Parathyroid adenoma (tissue), 2 donors: ENCODE data around the gene TSPAN18.

Source experiments
- H2AFZ ChIP-seq: fragments of 300-600 bp; sonication (generic); one replicate; pipeline ENCODE4 v1.7.0; 2017; ENCODE audit warnings: antibody characterized with exemption, mild to moderate bottlenecking
- H3K27ac ChIP-seq: fragments of 300-600 bp; sonication (generic); one replicate; pipeline ENCODE4 v1.7.0; 2017
- H3K27me3 ChIP-seq: fragments of 300-600 bp; sonication (generic); one replicate; pipeline ENCODE4 v1.7.0; 2017; ENCODE audit warnings: low read length; ENCODE audit not compliant: control insufficient read depth, insufficient read depth
- H3K36me3 ChIP-seq: fragments of 300-600 bp; sonication (generic); one replicate; pipeline ENCODE4 v1.7.0; 2017; ENCODE audit warnings: low read length; ENCODE audit not compliant: control insufficient read depth, insufficient read depth
- H3K4me1 ChIP-seq: fragments of 300-600 bp; sonication (generic); one replicate; pipeline ENCODE4 v1.7.0; 2017; ENCODE audit warnings: control low read depth
- H3K4me2 ChIP-seq: fragments of 300-600 bp; sonication (generic); one replicate; pipeline ENCODE4 v1.7.0; 2017; ENCODE audit warnings: low read length
- H3K4me3 ChIP-seq: fragments of 300-600 bp; sonication (generic); one replicate; pipeline ENCODE4 v1.7.0; 2017; ENCODE audit warnings: low read depth, low read length
- H3K79me2 ChIP-seq: fragments of 300-600 bp; sonication (generic); one replicate; pipeline ENCODE4 v1.7.0; 2017; ENCODE audit warnings: control low read depth
- H3K9ac ChIP-seq: fragments of 300-600 bp; sonication (generic); one replicate; pipeline ENCODE4 v1.7.0; 2017; ENCODE audit warnings: mild to moderate bottlenecking
- H3K9me3 ChIP-seq: fragments of 300-600 bp; sonication (generic); one replicate; pipeline ENCODE4 v1.7.0; 2017; ENCODE audit warnings: low read length; ENCODE audit not compliant: control insufficient read depth
- TF ChIP-seq, protein P1 (sequence below): fragments of 300-600 bp; sonication (generic); IDR thresholded peaks from one replicate; pipeline ENCODE4 v1.7.0; 2017; ENCODE audit warnings: antibody characterized with exemption, mild to moderate bottlenecking
- donor health status: primary hyperparathyroidism.

Gene TSPAN18

DNA sequence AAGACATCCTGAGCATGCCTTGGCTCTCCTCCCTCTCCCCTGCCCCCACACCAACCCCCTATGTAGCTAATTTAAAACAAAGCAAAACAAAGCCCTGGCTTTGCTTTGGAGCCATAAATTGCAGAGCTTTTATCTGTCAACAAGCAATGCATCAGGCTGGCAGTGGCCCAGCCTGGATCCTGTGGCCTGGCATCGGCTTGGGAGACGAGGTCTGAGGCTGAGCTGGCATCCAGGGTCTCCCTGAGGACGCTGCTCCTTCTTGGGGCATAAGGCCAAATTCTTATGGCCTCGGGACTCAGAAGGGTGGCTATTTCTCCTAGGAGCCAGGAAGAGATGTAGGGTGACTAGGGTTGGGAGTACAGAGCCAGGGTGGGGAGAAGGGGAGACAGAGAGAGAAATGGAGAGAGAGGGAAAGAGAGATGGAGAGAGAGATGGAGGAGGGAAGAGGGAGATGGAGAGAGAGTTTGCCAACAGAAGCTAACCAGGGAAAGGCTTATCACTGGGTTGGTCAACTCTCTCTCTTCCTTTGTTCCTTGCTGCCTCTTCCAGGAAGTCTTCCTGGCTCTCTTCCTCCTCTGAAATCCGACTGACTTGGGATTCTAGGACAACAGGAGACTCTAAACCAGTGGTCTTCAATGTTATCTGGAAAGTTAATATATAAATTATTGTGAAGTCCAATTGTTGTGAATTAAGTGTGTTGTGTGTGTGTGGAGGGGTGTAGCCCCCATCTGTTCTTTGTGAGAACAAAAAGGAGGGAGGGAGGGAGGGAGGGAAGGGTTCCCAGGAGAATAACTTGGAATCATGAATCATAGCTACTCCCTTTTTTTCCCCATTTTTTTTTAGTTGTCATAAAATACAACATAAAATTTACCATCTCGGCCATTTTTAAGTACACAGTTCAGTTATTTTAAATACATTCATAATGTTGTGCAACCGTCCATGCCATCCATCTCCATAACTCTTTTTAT is 29.1 kb downstream of the TSPAN18 start:
- H2AFZ ChIP-seq, result no peak overlapping the region
- no peaks in the 10 kb centered on the region for H3K36me3 ChIP-seq
- H3K9ac ChIP-seq, result no peak overlapping the region
- no peaks in the 10 kb centered on the region for H3K27me3 ChIP-seq
- H3K4me1 ChIP-seq, result no peaks in the 10 kb centered on the region
- no peaks in the 10 kb centered on the region for H3K79me2 ChIP-seq
- TF ChIP-seq, protein P1, sequence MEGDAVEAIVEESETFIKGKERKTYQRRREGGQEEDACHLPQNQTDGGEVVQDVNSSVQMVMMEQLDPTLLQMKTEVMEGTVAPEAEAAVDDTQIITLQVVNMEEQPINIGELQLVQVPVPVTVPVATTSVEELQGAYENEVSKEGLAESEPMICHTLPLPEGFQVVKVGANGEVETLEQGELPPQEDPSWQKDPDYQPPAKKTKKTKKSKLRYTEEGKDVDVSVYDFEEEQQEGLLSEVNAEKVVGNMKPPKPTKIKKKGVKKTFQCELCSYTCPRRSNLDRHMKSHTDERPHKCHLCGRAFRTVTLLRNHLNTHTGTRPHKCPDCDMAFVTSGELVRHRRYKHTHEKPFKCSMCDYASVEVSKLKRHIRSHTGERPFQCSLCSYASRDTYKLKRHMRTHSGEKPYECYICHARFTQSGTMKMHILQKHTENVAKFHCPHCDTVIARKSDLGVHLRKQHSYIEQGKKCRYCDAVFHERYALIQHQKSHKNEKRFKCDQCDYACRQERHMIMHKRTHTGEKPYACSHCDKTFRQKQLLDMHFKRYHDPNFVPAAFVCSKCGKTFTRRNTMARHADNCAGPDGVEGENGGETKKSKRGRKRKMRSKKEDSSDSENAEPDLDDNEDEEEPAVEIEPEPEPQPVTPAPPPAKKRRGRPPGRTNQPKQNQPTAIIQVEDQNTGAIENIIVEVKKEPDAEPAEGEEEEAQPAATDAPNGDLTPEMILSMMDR, result no peak
- H3K27ac ChIP-seq, result no peak overlapping the region
- no peaks in the 10 kb centered on the region for H3K9me3 ChIP-seq
- no peak overlapping the region for H3K4me2 ChIP-seq
- no peak overlapping the region for H3K4me3 ChIP-seq

DNA sequence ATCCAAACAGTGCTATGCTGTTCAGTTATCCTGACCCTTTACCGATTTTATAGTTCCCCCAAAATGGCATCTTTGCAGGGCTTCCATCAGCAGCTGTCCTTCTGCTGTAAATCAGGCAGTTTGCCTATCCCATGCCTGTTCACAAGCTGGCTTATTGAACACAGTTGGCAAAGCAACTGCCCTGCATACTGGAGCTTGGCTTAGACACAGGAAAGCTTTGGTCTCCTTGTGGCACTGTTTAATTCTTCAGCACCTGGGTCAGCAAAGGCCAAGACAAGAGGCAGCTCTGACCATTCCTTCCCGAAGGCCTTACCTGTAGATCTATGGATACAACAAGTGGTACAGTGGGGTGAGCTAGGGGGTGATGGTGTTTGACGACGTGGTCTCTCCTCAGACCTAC is 32.2 kb downstream of the TSPAN18 start:
- TF ChIP-seq, protein P1, result no peak
- Histone ChIP-seq H3K4me3 (no peak overlapping the region), H3K36me3 (no peaks in the 10 kb centered on the region), H3K9me3 (no peaks in the 10 kb centered on the region), H3K27ac (no peak overlapping the region), H3K4me2 (no peak overlapping the region), H3K79me2 (no peaks in the 10 kb centered on the region), H3K4me1 (no peaks in the 10 kb centered on the region), H3K9ac (no peak overlapping the region), H3K27me3 (no peaks in the 10 kb centered on the region), H2AFZ (no peak overlapping the region)

DNA sequence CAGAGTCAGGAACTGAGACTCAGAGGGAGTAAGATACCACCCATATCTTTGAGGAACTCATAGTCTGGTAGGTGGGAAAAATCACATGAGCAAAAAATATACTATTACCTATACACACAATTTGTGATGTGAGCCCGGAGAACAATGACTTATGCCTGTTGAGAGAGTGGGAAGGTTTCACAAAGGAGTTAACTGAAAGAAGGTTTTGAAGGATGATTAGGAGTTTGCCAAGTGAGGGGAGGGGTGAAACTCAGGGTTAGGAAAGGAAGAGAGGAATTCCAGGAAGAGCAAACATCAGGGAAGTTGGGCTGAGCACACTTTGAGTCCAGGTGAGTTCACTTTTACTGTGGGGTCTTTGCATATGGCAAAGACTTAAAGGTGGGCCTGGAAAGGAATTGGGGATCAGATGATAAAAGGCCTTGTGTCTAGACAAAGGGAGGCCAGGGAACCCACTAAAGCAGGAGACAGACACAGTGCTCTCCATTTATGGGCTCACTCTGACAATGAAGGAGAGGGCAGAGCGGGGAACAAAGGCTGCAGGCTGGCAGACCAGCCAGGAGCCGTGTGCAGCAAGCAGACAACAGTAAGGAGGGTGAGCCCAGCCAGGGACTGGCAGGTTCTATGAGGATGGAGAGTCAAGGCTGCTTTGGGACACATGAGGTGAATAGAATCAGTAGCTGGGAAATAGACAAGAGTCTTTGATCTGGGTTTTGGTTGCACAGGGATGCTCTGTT is 33.1 kb downstream of the TSPAN18 start:
- H3K27ac ChIP-seq, result no peak overlapping the region
- no peaks in the 10 kb centered on the region for H3K36me3 ChIP-seq
- H3K9ac ChIP-seq, result no peak overlapping the region
- H3K9me3 ChIP-seq, result no peaks in the 10 kb centered on the region
- no peaks in the 10 kb centered on the region for H3K4me1 ChIP-seq
- TF ChIP-seq, protein P1, result no peak
- H3K27me3 ChIP-seq, result no peaks in the 10 kb centered on the region
- no peak overlapping the region for H2AFZ ChIP-seq
- H3K4me2 ChIP-seq, result no peak overlapping the region
- H3K79me2 ChIP-seq, result no peaks in the 10 kb centered on the region
- no peak overlapping the region for H3K4me3 ChIP-seq

DNA sequence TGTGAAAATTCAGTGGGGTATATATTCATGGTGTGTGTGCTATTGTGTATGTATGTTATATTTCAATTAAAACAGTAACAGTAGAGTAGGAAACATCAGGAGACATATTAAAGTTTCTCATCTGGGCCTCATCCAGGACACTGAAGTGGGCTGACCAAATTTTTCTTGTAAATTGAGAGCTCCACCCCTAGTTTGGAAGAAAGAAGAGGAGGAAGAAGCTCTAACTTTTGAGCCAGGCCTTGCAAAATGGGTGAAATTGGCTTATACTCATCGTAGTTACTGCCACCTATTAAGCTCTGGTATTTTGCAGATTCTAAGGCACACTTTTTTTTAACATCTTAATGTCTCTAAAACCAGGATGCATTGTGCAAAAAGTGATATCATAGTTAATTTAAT is 33.7 kb downstream of the TSPAN18 start:
- Histone ChIP-seq H3K79me2 (no peaks in the 10 kb centered on the region), H3K4me1 (no peaks in the 10 kb centered on the region), H3K36me3 (no peaks in the 10 kb centered on the region), H3K4me3 (no peak overlapping the region), H3K9ac (no peak overlapping the region), H3K27ac (no peak overlapping the region), H2AFZ (no peak overlapping the region), H3K4me2 (no peak overlapping the region), H3K27me3 (no peaks in the 10 kb centered on the region), H3K9me3 (no peaks in the 10 kb centered on the region)
- TF ChIP-seq, protein P1, result no peak
